HG03439 (cell line): ENCODE results near the gene TFPI.
"Not testable (repeated sequence)": the region's sequence is repeated elsewhere in the genome, so short reads cannot be mapped to it uniquely, and the experiment has no call there.

Experiments used
- ATAC-seq: cut with Tn5 transposase; IDR thresholded peaks from one replicate; pipeline ENCODE4 v1.9.1; 2021; ENCODE audit warnings: mild to moderate bottlenecking, moderate library complexity; ENCODE audit not compliant: unreplicated experiment

The TFPI gene

DNA sequence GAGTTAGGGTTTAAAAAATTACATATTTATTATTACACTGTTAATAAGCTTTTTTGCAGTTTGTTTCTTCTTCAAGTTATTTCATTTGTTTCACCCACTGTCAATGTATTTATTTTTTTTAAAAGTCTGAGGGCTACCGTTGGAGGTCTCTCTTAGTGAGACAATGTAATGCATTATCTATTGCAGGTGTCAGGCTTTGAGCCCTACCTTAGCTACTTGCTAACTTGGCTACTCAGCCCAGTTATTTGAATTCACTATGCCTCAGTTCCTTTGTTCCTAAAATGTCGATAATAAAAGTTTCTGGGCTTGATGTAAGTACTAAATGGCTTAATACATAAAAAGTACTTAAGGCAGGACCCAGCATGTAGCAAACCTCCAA, 458 bp upstream of the TFPI start:
- no peak for ATAC-seq

DNA sequence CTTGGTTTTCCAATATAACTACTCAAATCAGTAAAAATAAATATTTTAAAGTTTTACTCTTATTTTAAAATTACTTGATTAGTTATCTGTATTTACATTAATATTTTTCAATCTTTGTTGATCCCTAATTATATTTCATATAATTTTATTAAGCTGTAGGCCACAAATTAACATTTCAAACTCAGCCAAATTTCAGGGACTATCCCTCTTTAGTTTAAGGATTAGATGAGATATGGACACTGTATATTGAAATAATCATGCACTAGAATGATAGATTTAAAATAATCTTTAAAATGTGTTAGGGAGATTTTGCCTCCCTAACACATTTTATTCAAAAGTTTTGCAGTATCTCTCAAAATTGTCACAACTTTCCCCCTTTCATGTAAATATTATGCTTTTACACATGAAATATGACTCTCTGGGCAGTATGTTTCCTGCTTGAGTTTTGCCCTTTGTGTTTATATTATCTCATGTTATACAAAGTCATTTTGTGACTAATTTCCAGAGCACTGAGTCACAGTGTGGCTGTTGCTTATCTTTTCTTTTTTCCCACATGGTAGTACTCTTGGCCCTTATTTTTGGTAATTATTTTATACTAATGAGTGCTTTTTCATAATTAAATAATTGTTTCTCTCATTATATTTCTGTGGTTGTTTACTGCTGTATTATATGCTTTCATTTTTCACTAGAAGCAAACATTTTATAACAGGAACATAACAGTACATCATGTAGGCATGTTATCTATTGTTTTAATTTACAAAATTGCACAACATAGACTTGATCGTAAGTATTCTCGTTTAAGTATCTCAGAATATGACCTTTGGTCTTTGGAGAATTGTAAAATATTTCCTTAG, 1.2 kb downstream of the TFPI start:
- no peak for ATAC-seq

DNA sequence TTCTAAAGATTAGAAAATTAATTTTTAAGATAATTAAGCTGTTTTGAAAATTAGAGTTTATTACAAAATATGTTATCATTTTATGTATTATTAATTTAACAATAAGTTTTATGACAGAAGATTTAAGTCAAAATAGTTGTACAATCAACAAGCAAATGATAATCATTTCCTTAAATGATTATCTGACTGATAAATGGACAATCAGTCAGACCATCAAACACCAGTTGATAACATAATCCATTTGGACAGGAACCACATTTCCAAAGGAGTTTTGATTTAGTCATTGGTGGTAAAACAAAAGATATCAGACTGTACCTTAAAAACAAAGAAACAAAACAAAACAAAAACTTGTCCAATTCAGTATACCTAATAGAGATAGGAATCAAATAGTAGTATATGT, 1.9 kb downstream of the TFPI start:
- ATAC-seq: no peak

DNA sequence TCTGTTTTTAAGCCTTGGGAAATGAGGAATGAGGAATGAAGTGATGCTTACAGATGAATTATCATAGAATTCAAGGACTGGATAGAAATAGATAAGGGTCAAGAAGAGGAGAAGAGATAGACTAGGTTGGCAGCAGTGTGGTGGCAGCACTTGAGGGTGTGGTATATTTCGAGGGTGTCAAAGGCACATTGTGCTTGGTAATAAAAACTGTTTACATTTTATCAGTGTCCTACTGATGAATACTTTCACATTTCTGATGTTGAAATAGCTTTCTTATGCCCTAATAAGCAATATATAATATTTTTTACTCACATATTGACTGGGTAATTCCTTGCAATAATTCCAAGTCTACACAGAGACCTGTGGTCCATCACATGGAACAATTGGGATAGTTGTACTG, 3.4 kb downstream of the TFPI start:
- no peak for ATAC-seq

DNA sequence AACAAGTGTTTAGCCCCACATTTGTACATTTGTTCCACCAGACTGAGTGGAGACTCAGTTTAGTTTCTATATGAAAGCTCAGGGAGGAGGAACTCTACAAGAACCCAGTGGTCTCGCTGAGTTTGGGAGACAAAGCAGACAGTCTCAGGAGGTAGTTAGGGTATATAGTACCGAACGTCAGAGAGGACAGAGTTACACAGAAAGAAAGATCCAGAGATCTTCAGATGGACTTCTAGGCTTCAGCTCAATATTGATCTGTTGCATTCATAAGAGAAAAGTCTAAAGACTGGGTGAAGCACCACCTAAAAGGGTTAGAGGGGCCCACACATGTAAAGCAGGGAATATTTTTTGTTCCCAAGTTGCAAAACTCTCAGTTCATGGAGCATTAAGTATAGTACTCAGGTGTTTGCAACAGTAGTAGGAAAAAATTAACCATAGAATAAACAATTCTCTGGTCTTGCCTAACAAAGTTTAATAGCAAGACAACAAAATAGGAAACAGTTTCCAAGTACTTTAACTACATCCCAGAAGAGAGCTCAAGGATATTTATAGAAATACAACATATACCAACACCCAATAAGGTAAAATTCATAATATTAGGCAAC, 4.2 kb downstream of the TFPI start:
- ATAC-seq: no peak

DNA sequence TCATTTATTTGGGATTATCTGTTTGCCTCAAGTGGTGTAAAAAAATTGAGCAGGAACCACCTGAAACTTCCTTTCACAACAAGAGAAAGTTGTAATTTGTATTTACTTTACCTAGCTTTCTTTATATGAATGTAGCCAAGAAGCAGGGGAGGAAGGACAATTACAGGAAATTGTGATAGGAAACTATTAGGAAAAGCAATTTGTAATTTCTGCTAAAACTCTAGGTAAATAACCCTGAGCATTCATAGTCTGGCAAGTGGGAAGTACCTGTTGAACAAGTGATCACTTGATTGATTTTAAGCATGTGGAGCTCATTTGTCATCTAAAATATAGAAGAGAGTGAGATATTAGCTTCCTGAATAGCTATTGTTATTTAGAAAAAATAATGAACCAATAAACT, 5.0 kb downstream of the TFPI start:
- no peak for ATAC-seq

DNA sequence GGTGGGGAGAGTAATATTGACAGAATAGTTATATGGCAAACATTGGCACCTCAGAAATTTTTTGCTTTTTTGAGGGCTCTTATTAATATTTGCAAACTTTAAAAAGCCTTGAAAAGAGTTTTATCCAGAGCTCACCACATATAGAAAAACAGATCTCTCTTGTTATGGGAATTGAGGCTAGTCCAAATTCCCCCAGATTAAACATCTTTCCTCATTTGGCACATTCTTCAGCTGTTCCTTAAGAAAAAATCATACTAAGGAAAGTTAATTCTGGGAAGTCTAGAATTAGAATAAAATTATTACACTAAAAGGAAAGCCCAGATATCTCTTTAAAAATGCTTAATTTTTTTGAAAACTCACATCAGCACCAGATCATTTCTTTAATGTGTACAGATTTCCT, 5.6 kb downstream of the TFPI start:
- ATAC-seq: no peak

DNA sequence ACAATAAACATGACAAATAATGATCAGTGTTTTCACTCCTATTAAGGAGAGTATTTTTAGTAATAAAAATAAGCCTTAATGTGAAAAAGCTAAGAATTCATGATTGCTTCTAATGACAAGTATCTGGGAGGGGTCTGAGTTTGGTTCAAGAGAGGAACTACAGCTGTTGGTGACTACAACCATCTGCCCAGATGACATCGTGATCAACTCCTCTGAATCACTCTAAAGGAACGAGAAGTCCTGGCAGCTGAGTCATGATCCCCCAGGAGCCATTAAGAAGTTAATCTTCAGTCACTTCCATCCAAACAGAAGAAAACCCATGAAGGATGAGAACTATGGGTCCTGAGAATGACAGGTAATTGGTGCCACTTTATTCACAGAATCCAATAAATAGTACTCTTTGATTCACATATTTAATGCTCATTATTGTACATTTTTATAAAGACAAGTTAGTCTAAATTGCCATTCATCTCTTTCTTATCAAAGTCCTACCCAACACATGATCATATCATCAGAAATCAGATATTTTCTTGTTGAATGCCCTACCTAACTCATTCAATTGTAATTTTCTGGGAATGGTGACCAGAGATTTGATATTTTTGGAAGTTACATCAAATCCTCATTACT, 6.8 kb downstream of the TFPI start:
- ATAC-seq: no peak

DNA sequence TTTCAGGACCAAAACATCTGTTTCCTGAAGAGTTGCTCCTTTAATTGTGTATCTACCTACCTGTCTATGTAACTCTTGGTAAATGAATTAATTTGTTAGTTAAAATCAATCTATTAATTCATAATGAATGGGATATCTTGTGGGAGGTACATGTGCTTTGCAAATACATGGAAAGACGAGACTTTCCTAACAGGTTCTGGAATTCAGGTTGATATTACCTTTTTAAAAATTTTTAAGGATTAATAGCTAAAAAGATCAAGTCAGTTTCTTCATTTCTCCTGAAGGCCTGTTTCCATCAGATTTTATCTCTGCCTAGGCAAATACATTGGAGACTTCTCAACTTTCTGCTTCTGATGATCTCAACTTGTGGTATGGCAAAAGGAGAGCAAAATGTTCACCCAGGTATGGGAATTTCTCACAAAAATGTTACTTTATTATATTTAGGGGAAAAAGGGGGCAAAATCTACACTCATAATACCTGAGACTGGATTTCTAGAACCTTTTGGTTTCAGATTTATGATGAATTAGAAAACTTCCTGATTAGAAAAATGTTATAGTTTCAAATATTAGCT, 7.4 kb downstream of the TFPI start:
- no peak for ATAC-seq

DNA sequence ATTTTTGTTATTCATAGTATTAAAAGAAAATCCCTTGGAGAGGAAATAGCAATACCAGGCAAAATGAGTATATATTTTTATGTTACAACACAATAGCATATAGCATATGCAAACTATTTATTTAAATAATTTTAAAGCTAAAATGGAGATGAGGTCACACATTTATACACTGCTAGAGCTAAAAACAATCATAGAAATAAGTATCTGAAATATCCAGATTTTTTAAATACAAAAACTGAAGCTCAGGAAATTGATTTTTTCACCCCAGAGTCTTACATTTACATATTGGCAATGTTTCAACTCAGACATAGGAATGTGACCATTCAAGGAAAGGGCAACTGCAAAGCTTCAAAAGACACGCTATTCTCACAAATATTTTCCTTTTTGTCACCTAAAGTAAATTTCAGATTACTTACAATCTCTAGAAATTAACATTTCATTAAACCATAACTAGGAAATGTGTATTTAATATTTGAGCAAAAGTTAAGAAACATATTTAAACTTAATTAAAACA, 8.9 kb downstream of the TFPI start:
- ATAC-seq: no peak

DNA sequence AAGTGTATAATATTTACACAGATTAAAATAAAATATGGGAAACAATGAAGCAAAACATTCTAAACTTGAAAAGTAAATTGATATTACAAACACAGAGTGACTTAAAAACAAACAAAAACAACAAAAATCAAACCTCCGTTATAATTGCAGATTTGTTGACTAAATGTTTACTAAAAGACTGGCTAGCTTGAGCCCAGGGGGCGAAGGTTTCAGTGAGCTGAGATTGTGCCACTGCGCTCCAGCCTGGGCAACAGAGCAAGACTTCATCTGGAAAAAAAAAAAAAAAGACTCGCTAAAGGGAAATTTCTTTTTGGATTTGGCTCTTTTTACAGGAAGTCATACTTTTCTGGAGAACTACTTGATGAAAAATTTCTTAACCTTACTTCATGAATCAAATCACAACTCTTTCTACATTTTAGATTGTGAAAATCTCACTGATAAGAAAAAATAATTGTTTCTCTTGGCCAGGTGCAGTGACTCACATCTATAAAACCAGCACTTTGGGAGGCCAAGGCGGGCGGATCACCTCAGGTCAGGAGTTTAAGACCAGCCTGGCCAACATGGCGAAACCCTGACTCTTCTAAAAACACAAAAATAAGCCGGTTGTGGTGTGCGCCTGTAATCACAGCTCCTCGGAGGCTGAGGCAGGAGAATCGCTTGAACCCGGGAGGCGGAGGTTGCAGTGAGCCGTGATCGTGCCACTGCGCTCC, 9.7 kb downstream of the TFPI start:
- no peak for ATAC-seq

DNA sequence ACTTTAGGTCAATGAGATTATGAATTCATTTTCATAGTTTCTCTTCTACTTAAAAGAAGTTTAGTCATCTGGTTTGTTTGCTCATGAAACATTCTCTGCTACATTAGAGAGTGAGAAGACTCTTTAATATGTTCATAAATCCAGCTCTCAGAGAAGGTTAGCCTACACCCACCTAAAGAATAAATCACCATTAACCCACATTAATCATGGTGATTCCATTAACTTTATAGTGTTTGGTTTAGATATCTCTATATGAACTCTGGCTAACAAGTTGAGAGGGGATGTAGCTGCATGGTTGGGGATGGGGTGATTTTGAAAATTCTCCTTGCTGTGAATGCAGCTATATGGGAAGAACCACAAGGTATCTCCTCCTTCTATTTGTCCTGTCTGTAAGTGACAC, 10.7 kb downstream of the TFPI start:
- no peak for ATAC-seq

DNA sequence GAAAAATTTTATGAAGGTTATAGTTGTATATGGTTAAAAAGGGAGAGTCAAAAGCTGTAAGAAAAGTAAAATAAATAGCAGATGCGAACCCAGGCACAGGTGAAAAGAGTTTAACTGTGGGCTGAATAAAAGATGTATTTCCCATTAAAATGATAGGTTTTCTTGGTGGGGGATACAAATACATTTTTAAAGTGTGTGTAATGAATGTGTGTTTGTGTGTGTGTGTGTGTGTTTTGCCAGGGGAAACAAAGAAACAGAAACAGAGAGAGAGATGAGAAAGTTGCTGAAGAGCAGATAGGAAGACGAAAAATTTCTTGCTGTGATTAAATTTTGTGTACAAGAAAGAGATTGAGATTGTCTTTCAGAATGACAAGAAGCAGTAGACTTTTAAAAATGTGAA, 12.1 kb downstream of the TFPI start:
- no peak for ATAC-seq

DNA sequence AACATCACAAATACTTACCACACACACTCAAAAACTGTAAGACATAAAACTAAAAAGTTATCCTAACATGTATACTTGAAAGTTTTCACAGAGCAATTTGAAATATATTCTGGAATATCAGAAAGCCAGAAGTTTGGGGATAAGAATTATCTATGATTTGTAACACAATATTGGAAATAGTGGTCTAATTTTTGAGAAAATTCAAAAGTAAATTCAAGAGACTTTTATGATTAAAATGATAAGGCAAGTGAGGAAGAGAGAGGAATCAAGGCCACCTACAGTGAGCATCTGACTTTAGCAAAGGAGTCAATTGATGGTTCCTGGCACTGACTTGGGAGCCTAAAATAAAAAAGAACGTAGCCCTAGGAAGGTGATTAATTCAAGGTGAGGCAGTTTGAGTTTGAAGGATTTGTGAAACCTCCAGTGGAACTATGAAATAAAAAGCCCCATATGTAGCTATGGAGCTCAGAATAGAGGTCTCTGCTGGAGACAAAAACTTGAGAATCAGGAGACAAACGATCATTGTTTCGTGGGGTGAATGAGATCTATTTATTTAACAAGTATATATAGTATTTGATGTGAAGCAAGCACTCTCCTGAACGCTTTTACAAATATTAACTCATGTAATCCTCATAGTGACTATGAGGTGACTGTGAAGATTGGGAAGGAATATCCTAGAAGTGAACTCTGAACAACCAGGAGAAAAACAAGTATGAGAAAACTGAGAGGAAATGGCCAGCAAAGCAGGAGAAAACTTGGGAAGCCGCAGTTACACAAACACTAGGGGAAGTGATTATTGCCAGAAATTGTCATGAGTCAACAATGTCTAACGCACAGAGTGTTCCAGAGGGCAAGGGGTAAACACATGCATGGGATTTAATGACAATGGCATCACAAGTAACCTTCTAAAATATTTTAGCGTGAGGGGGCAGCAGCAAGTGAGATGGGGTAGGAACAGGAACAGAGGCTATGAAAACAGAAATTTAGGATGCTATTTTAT, 12.8 kb downstream of the TFPI start:
- ATAC-seq: no peak

DNA sequence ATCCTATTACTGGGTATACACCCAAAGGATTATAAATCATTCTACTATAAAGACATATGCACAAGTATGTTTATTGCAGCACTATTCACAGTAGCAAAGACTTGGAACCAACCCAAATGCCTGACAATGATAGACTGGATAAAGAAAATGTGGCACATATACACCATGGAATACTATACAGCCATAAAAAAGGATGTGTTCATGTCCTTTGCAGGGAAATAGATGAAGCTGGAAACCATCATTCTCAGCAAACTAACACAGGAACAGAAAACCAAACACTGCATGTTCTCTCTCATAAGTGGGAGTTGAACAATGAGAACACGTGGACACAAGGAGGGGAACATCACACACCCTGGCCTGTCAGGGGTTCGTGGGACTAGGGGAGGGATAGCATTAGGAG, 16.0 kb downstream of the TFPI start:
- not testable (repeated sequence) for ATAC-seq

DNA sequence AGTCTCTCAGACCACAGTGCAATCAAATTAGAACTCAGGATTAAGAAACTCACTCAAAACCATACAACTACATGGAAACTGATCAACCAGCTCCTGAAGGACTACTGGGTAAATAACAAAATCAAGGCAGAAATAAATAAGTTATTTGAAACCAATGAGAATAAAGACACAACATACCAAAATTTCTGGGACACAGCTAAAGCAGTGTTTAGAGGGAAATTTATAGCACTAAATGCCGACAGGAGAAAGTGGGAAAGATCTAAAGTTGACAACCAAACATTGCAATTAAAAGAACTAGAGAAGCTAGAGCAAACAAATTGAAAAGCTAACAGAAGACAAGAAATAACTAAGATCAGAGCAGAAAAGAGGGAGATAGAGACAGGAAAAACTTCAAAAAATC, 18.9 kb downstream of the TFPI start:
- not testable (repeated sequence) for ATAC-seq

DNA sequence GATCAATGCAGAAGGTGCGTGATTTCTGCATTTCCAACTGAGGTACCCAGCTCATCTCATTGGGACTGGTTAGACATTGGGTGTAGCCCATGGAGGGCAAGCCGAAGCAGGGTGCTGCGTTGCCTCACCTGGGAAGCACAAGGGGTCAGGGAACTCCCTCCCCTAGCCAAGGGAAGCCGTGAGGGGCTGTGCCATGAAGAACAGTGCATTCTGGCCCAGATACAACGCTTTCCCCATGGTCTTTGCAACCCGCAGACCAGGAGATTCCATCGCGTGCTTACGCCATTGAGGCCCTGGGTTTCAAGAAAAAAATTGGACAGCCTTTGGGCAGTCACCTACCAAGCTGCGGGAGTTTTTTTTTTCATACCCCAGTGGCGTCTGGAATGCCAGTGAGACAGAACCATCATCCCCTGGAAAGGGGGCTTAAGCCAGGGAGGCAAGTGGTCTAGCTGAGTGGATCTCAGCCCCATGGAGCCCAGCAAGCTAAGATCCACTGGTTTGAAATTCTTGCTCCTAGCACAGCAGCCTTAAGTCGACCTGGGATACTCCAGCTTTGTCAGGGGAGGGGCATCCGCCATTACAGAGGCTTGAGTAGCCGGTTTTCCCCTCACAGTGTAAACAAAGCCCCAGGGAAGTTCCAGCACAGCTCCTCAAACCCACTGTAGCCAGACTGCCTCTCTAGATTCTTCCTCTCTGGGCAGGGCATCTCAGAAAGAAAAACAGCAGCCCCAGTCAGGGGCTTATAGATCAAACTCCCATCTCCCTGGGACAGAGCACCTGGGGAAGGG, 21.7 kb downstream of the TFPI start:
- ATAC-seq: no peak

DNA sequence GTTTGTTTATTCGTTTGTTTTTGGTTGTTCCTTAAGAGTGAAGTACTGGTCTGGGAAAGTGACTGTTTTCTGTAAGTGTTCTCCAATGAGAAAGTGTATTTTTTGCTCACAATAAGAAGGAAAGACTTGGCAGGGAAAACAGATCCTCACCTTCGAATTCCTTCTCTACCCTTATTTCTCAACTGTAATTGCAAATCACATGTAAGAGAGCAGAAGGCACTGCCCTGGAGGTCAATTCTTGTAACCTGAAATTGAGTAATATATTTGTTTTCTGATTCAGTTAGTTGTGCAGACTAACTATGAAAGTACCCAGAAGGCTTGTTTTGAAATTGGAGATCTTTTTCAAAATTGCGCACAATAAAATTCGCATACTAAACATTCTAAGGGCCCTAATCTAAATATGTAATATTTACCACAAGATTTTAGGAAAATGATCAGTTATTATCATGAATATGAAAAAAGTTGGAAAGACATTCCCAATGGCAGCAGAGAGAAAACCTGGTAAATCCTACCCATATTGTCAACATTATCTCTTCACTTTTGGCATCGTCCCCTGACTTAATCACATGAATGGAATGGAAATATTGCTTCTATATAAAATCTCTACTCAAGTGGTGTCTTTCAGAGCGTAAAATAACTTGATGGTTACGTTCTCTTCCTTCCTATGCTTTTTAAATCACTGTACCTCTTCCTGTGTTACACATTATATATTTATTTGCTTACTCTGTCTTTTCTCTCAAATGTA, 24.1 kb downstream of the TFPI start:
- no peak for ATAC-seq
